HepG2 (cell line): Measurements from ENCODE around the gene TRERF1. TPM values are rescaled to one million over a fixed set of nuclear protein-coding genes. Genes with fewer than 3 reads are reported as not detected.
A peak's percentile ranks its signal among the peaks of the same experiment; 100 is the strongest.

Source experiments
- CC2D1A ChIP-seq: sonication (generic); formaldehyde crosslinking; IDR thresholded peaks from 2 replicates; pipeline ENCODE4 v1.8.1; 2023; ENCODE audit warnings: mild to moderate bottlenecking, missing genetic modification reagents
- GABPA ChIP-seq, 2 experiments: IDR thresholded peaks; 2 replicates each; pipeline ENCODE4 v1.6.1; 2011 to 2016; ENCODE audit warnings: low read depth in 2 of 2, low read length in 1 of 2, missing biosample characterization in 1 of 2, missing genetic modification characterization in 1 of 2
- MAFK ChIP-seq, 2 experiments: IDR thresholded peaks in 1 of 2; conservative IDR thresholded peaks in 1 of 2; 2 replicates each; pipeline ENCODE4 v1.6.1; 2011; ENCODE audit warnings: improper control_type of control experiment in 2 of 2, low read length in 2 of 2
- MAX ChIP-seq: IDR thresholded peaks from 2 replicates; pipeline ENCODE4 v1.6.1; 2012; ENCODE audit warnings: inconsistent platforms
- PHF8 ChIP-seq: sonication (generic); formaldehyde crosslinking; IDR thresholded peaks from 2 replicates; pipeline ENCODE4 v1.5.0; 2020; ENCODE audit warnings: missing genetic modification reagents
- POGZ ChIP-seq: sonication (generic); formaldehyde crosslinking; IDR thresholded peaks from 2 replicates; pipeline ENCODE4 v1.4.0; 2020; ENCODE audit warnings: mild to moderate bottlenecking, missing genetic modification reagents
- PPARG ChIP-seq: conservative IDR thresholded peaks from 2 replicates; pipeline ENCODE4 v1.6.1; 2016; ENCODE audit warnings: missing biosample characterization, missing genetic modification reagents
- RAD51 ChIP-seq: fragments of 450-650 bp; IDR thresholded peaks from 2 replicates; pipeline ENCODE4 v1.6.1; 2016; ENCODE audit warnings: borderline replicate concordance
- SETDB1 ChIP-seq: sonication (generic); formaldehyde crosslinking; IDR thresholded peaks from 2 replicates; pipeline ENCODE4 v1.5.1; 2020; ENCODE audit warnings: missing genetic modification reagents, mild to moderate bottlenecking, borderline replicate concordance
- TBX2 ChIP-seq: sonication (generic); formaldehyde crosslinking; IDR thresholded peaks from 2 replicates; pipeline ENCODE4 v1.5.0; 2020; ENCODE audit warnings: missing genetic modification reagents, mild to moderate bottlenecking, borderline replicate concordance
- ZNF460 ChIP-seq: sonication (generic); formaldehyde crosslinking; IDR thresholded peaks from 2 replicates; pipeline ENCODE4 v1.5.1; 2020; ENCODE audit warnings: missing genetic modification reagents, mild to moderate bottlenecking, borderline replicate concordance
- ZNF574 ChIP-seq: sonication (generic); formaldehyde crosslinking; IDR thresholded peaks from 2 replicates; pipeline ENCODE4 v1.4.0; 2020; ENCODE audit warnings: missing genetic modification reagents
- ZNF724P ChIP-seq: sonication (generic); formaldehyde crosslinking; IDR thresholded peaks from 2 replicates; pipeline ENCODE4 v1.8.0; 2022; ENCODE audit warnings: missing genetic modification reagents, borderline replicate concordance
- ZNF768 ChIP-seq: sonication (generic); formaldehyde crosslinking; IDR thresholded peaks from 2 replicates; pipeline ENCODE4 v1.4.0; 2020; ENCODE audit warnings: missing genetic modification reagents
- ZSCAN22 ChIP-seq: sonication (generic); formaldehyde crosslinking; IDR thresholded peaks from 2 replicates; pipeline ENCODE4 v1.4.0; 2020; ENCODE audit warnings: mild to moderate bottlenecking, missing genetic modification reagents
- polyA plus RNA-seq, 8 experiments: library from polyadenylated mRNA; depleted of rRNA in 3 of 8; stranded (reverse) in 7 of 8; unstranded in 1 of 8; fragments of >200 nt; fragmentation: Illumina TruSeq in 4 of 8; extraction: Trizol in 4 of 8; gene quantifications; 2 replicates each; pipeline versions ENCODE4 v1.2.1 to v1.2.3, GENCODE V29; 2011 to 2016; ENCODE audit warnings: low read depth in 4 of 8, missing spikeins in 1 of 8, mixed read lengths in 1 of 8; ENCODE audit not compliant: insufficient read depth in 1 of 8
- total RNA-seq, 5 experiments: library from RNA; depleted of rRNA; stranded (reverse); fragments of >200 nt; fragmentation: Illumina TruSeq; extraction: Trizol; gene quantifications; 2 replicates each; pipeline ENCODE4 v1.2.3, GENCODE V29; 2016; ENCODE audit warnings: low read depth in 1 of 5
- TF ChIP-seq, protein P1 (sequence below): sonication (generic); formaldehyde crosslinking; IDR thresholded peaks from 2 replicates; pipeline ENCODE4 v1.5.0; 2020; ENCODE audit warnings: mild to moderate bottlenecking, missing genetic modification reagents, borderline replicate concordance
- TF ChIP-seq, protein P2 (sequence below): sonication (generic); formaldehyde crosslinking; IDR thresholded peaks from 2 replicates; pipeline ENCODE4 v1.5.1; 2020; ENCODE audit warnings: mild to moderate bottlenecking, moderate library complexity, missing genetic modification reagents

TRERF1 gene
- total and polyA plus RNA-seq, 2 of the 13 experiments (the other 11 are each of a cell fraction or from before 2014, with no cell fraction given), result 0.02 TPM; not detected in 1

DNA sequence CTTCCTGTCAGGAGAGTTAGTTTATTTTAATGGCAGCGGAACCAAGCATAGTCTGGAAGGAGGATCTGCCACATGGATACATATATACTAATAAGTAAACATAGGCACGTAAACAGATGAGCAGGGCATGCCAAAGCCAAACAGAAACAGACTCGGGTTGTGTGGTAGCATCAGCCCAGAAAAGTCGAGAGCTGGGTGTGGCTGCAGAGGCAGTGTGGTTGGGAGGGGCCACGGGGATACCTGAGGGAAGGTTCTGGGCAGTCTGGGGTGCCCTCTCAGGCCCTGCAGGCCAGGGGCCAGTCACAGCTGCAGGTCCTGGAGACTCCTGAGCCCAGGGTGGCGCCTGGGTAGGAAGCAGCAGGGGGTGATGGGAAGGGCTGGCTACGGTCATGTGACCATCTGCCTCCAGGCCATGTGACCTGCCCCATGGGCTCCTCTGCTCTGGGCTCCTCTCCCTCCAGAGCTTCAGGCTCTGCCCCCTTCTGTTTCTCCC is 191.3 kb downstream of the TRERF1 start (continued):
- TF ChIP-seq POGZ (CRISPR knock-in tag) (0 out of 2 replicates have a peak, but pooled peaks have one; percentile 46), MAX (0 out of 2 replicates have a peak, but pooled peaks have one; percentile 36), ZSCAN22 (CRISPR knock-in tag) (no peak), RAD51 (peak; percentile 91), MAFK (conservative IDR thresholded peaks at IDR 0.05 in 1 of 2, IDR thresholded peaks at IDR 0.05 in 1 of 2; ENCODE audit: low read length in 2 of 2) (no peak), ZNF460 (CRISPR knock-in tag) (no peak), ZNF768 (CRISPR knock-in tag) (0 out of 2 replicates have a peak, but pooled peaks have one; percentile 10), SETDB1 (CRISPR knock-in tag) (no peak), PHF8 (peak; percentile 23; the same call in 1 of the 2 replicates), TBX2 (CRISPR knock-in tag) (0 out of 2 replicates have a peak, but pooled peaks have one; percentile 14), ZNF574 (CRISPR knock-in tag) (peak; percentile 53; the same call in 1 of the 2 replicates), PPARG (CRISPR knock-in tag) (no peak), ZNF724P (CRISPR knock-in tag) (0 out of 2 replicates have a peak, but pooled peaks have one; percentile 31), GABPA (IDR thresholded peaks at IDR 0.05; ENCODE audit: low read depth, low read length) (no peak), GABPA (CRISPR knock-in tag; IDR thresholded peaks at IDR 0.05; ENCODE audit: low read depth) (peak; percentile 41; the same call in 1 of the 2 replicates), CC2D1A (CRISPR knock-in tag) (peak; percentile 99; the same call in 1 of the 2 replicates)
- TF ChIP-seq, protein P1, sequence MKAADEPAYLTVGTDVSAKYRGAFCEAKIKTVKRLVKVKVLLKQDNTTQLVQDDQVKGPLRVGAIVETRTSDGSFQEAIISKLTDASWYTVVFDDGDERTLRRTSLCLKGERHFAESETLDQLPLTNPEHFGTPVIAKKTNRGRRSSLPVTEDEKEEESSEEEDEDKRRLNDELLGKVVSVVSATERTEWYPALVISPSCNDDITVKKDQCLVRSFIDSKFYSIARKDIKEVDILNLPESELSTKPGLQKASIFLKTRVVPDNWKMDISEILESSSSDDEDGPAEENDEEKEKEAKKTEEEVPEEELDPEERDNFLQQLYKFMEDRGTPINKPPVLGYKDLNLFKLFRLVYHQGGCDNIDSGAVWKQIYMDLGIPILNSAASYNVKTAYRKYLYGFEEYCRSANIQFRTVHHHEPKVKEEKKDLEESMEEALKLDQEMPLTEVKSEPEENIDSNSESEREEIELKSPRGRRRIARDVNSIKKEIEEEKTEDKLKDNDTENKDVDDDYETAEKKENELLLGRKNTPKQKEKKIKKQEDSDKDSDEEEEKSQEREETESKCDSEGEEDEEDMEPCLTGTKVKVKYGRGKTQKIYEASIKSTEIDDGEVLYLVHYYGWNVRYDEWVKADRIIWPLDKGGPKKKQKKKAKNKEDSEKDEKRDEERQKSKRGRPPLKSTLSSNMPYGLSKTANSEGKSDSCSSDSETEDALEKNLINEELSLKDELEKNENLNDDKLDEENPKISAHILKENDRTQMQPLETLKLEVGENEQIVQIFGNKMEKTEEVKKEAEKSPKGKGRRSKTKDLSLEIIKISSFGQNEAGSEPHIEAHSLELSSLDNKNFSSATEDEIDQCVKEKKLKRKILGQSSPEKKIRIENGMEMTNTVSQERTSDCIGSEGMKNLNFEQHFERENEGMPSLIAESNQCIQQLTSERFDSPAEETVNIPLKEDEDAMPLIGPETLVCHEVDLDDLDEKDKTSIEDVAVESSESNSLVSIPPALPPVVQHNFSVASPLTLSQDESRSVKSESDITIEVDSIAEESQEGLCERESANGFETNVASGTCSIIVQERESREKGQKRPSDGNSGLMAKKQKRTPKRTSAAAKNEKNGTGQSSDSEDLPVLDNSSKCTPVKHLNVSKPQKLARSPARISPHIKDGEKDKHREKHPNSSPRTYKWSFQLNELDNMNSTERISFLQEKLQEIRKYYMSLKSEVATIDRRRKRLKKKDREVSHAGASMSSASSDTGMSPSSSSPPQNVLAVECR (CRISPR knock-in tag), result 0 out of 2 replicates have a peak, but pooled peaks have one; percentile 16
- TF ChIP-seq, protein P2, sequence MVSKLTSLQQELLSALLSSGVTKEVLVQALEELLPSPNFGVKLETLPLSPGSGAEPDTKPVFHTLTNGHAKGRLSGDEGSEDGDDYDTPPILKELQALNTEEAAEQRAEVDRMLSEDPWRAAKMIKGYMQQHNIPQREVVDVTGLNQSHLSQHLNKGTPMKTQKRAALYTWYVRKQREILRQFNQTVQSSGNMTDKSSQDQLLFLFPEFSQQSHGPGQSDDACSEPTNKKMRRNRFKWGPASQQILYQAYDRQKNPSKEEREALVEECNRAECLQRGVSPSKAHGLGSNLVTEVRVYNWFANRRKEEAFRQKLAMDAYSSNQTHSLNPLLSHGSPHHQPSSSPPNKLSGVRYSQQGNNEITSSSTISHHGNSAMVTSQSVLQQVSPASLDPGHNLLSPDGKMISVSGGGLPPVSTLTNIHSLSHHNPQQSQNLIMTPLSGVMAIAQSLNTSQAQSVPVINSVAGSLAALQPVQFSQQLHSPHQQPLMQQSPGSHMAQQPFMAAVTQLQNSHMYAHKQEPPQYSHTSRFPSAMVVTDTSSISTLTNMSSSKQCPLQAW (CRISPR knock-in tag), result peak; percentile 17; the same call in 1 of the 2 replicates
